Naive B cell (primary cell): ENCODE measurements around the gene CATSPERD. TPM values are rescaled to one million over a fixed set of nuclear protein-coding genes. Genes with fewer than 3 reads are reported as not detected.
A peak's percentile ranks its signal among the peaks of the same experiment; 100 is the strongest.

Source experiments
- ATAC-seq, 2 donors: fragments of 150-1000 bp; cut with Tn5 transposase; 2 replicates each; pipeline ENCODE4 v1.10.0; 2021; ENCODE audit warnings: low read depth in 2 of 2, mild to moderate bottlenecking in 2 of 2, moderate library complexity in 2 of 2
- DNase-seq: peaks from one replicate; pipeline ENCODE4 v3.0.0; 2022
- H3K27ac Mint-ChIP-seq, 6 donors: one replicate each; pipeline ENCODE4 v1.8.0; 2020 to 2022; ENCODE audit warnings: mild to moderate bottlenecking in 6 of 6, mixed read lengths in 6 of 6, moderate library complexity in 5 of 6, inconsistent platforms in 2 of 6
- H3K27me3 Mint-ChIP-seq, 3 donors: one replicate each; pipeline ENCODE4 v1.8.0; 2021 to 2022; ENCODE audit warnings: mixed read lengths in 3 of 3, mild to moderate bottlenecking in 1 of 3
- H3K36me3 Mint-ChIP-seq, 2 donors: one replicate each; pipeline ENCODE4 v1.8.0; 2020 to 2022; ENCODE audit warnings: mixed read lengths in 2 of 2, inconsistent platforms in 1 of 2, mild to moderate bottlenecking in 1 of 2
- H3K4me1 Mint-ChIP-seq, 3 donors: one replicate each; pipeline ENCODE4 v1.8.0; 2020 to 2022; ENCODE audit warnings: mixed read lengths in 3 of 3, inconsistent platforms in 1 of 3, mild to moderate bottlenecking in 1 of 3, moderate library complexity in 1 of 3
- H3K4me3 Mint-ChIP-seq, 8 donors: one replicate each; pipeline ENCODE4 v1.8.0; 2020 to 2022; ENCODE audit warnings: mild to moderate bottlenecking in 8 of 8, mixed read lengths in 8 of 8, moderate library complexity in 8 of 8, inconsistent platforms in 2 of 8
- H3K9me3 Mint-ChIP-seq, 7 donors: one replicate each; pipeline ENCODE4 v1.8.0; 2020 to 2022; ENCODE audit warnings: mixed read lengths in 7 of 7, mild to moderate bottlenecking in 5 of 7, inconsistent platforms in 2 of 7, moderate library complexity in 1 of 7
- polyA plus RNA-seq, 6 donors: library from polyadenylated mRNA; unstranded; fragments of 300-500 nt; fragmentation: Illumina TruSeq; gene quantifications; one replicate each; pipeline ENCODE4 v1.2.3, GENCODE V29; 2021; ENCODE audit warnings: low read depth in 6 of 6

CATSPERD gene
- polyA plus RNA-seq = not detected

DNA sequence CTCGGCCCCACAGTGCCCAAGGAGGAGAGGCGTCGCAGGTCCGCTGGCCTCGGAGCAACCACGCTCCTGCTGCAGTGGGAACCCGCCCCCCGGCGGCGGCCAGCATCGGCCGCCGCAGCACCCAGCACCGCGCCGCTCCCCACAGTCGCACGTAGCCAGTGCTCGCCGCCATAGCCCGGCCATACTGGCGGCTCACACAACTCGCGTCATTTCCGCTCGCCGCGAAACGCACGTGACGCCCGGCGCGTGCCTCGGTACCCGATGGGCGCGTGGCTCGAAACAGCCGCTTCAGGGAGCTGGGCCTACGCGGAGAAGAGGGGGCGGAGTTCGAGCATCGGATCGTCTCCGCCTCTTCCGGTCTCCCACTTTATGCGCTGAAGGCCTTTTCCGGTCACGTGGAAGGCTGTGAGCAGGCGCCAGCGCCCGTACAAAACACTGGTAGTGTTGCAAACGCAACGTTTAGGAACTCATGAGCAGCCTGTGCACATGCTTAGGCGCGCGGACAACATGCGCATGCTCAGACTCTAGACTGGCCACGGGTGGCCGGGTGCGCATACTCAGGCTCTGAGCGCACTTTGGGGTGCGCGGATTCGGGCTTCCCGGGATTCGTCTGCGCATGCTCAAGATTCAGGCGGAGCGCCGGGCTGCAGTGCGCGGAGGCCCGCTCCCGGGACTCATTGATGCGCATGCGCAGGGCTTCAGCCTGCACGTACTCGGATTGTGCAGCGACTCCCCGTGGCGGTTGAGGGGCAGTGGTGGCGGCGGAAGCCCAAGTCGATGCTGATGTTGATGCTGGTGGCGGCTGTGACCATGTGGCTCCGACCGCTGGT, at the start of gene CATSPERD, which contains the start of gene LONP1:
CATSPERD (plus strand) TSS at position 677 of the 830 bp plus-strand sequence; CDS start at position 778, 101 bp downstream.
LONP1 (minus strand) TSS at position 186 of the 830 bp plus-strand sequence; CDS start at position 172, 14 bp downstream.
- DNase-seq (peak; percentile 99), ATAC-seq (peak; percentile 86)
- Mint-ChIP-seq H3K4me3 (peak within 1 kb of the TSS; percentile 85 to 98 (median 95)), H3K4me1 (peaks cover 10 to 29% (median 21%) of the 10 kb centered on the region in 3 donors), H3K27me3 (peaks cover 0 to 5% (median 0%) of the 10 kb centered on the region in 3 donors), H3K36me3 (no peaks in the 10 kb centered on the region), H3K9me3 (no peaks in the 10 kb centered on the region), H3K27ac (peak within 1 kb of the TSS; percentile 92 to 98 (median 98))

DNA sequence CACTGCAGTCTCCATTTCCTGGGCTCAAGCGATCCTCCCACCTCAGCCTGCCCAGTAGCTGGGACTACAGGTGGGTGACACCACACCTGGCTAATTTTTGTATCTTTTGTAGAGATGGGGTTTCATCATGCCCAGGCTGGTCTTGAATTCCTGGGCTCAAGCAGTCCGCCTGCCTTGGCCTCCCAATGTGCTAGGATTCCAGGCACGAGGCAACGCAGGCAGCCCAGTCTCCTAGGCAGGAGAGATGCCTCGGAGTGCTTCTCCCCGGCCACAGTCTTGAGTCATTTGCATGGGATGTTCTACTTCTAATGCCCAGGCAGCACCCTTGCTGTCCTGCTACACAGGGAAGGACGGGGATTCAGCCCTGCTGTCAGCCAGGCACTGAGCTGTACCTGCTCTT, 48.8 kb upstream of the CATSPERD start:
- no peak overlapping the region for H3K27ac Mint-ChIP-seq

DNA sequence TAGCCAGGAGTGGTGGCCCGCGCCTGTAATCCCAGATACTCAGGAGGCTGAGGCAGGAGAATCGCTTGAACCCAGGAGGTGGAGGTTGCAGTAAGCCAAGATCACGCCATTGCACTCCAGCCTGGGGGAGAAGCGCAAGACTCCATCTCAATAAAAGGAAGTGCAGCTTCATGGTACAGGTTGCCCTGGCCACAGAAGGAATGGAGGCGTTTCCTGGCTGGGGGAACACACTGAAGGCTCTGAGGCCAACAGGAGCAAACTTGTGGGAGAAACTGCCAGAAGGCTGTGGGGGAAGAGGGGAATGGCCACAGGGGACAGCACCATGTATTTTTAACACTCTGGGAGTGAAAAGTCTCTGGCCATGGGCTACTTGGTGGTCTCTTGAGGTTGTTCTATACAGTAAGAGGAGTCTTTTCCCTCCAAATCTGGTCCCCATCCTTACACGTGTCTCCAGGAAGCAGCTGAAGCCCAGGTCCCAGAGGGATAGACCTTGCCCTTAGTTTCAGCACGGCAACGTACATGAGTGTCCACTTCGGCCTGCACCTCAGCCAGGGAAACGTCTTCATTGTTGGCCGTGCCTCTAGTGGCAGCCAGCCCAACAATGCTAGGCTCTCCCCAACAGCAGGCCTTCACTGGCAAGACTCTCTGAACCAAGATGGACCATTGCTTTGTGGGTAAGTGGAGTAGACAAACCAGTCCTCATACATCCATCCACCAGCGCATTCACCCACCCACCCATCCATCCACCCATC, 47.6 kb upstream of the CATSPERD start:
- Mint-ChIP-seq H3K9me3 (peaks cover 0 to 5% (median 0%) of the 10 kb centered on the region in 7 donors), H3K27me3 (no peaks in the 10 kb centered on the region), H3K4me1 (peaks cover 0 to 10% (median 4%) of the 10 kb centered on the region in 3 donors), H3K27ac (peak overlapping the region in 2 of 6 donors; percentile 39 to 49), H3K36me3 (peaks cover 0 to 8% of the 10 kb centered on the region in 2 donors), H3K4me3 (no peak overlapping the region)
- ATAC-seq (no peak), DNase-seq (no peak)

More for the DNA sequence above, 48.8 kb upstream of the CATSPERD start:
- H3K4me1 Mint-ChIP-seq = peaks cover 0 to 13% (median 4%) of the 10 kb centered on the region in 3 donors
- DNase-seq = no peak
- ATAC-seq = no peak
- peaks cover 6 to 18% of the 10 kb centered on the region in 2 donors for H3K36me3 Mint-ChIP-seq
- H3K4me3 Mint-ChIP-seq = no peak overlapping the region
- H3K9me3 Mint-ChIP-seq = peaks cover 0 to 5% (median 0%) of the 10 kb centered on the region in 7 donors
- no peaks in the 10 kb centered on the region for H3K27me3 Mint-ChIP-seq

- peaks cover 0 to 10% (median 5%) of the 10 kb centered on the region in 3 donors for H3K4me1 Mint-ChIP-seq
- H3K4me3 Mint-ChIP-seq = peak overlapping the region in 1 of 8 donors; percentile 73
- H3K9me3 Mint-ChIP-seq = peaks cover 0 to 5% (median 0%) of the 10 kb centered on the region in 7 donors
- DNase-seq = no peak
- no peak for ATAC-seq
- H3K36me3 Mint-ChIP-seq = peaks cover 0 to 8% of the 10 kb centered on the region in 2 donors
- no peaks in the 10 kb centered on the region for H3K27me3 Mint-ChIP-seq
- H3K27ac Mint-ChIP-seq = peak overlapping the region in 1 of 6 donors; percentile 69
Observed at GRCh38 chr19:5673752-5674151, 46.7 kb upstream of the CATSPERD start.

DNA sequence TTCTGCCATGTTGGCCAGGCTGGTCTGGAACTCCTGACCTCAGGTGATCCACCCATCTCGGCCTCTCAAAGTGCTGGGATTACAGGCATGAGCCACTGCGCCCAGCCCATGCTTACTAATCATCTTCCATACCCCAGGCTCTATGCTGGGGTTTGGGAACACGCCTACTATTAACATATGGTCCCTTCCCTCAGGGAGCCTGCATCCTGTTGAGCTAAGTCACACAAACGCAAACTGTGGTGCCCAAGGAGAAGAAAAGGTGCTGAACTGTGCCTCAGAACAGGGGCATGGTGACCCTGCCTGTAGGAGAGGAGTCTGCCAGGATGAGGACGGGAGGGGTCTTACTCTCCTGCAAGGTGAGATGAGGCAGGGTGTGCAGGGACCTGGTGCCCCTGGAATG, 45.7 kb upstream of the CATSPERD start:
- Mint-ChIP-seq H3K27me3 (no peaks in the 10 kb centered on the region), H3K9me3 (peaks cover 0 to 5% (median 0%) of the 10 kb centered on the region in 7 donors), H3K36me3 (peaks cover 0 to 8% of the 10 kb centered on the region in 2 donors), H3K27ac (peak overlapping the region in 2 of 6 donors; percentile 15 to 39), H3K4me1 (peaks cover 6 to 15% (median 14%) of the 10 kb centered on the region in 3 donors), H3K4me3 (no peak overlapping the region)
- no peak for DNase-seq
- ATAC-seq = no peak

DNA sequence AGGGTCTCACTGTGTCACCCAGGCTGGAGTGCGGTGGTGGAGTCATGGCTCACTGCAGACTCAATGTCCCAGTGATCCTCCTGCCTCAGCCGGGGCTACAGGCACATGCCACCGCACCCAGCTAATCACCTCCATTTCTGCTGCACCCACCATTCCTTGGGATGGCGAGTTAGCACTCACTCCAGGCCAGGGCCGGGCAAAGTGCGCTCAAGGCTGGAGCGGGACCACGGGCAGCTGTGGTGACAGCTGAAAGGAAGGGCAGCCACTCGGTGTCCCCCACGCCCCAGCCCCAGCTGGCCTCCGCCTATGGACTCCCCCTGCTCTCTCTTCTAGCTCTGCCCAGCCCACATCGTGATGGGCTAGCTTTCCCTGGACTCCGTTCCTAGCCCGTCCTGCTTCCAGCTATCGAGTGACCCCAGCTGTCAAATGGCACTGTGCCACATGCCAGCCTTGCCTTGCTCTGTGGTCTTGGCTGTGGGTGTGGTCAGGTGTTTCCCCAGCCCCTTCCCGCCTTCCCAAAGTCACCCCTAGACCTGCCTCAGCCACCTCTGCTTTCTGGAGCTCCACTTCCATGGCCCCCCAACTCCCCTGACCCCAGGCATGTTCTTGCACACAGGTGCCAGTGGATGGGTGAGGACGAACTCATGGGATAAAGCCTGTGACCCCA, 44.2 kb upstream of the CATSPERD start:
- peaks cover 13 to 21% (median 20%) of the 10 kb centered on the region in 3 donors for H3K4me1 Mint-ChIP-seq
- peaks cover 0 to 8% of the 10 kb centered on the region in 2 donors for H3K36me3 Mint-ChIP-seq

DNA sequence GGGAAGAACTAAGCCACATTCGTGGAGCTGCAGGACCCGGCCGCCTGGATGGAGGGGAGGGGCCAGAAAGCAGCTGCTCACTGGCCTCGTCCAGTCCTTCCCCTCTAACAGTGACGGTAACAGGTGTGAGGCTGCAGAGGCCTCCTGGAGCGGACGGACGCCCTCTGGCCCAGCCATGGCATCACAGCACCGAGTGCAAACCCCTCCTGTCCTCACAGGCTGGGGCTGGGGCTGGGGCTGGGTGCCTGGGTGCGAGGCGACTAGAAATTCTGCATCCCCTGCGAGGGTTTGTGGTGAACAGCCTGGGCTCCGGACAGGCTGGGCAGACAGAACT, 43.7 kb upstream of the CATSPERD start:
- H3K36me3 Mint-ChIP-seq = peaks cover 0 to 8% of the 10 kb centered on the region in 2 donors
- no peak overlapping the region for H3K4me3 Mint-ChIP-seq
- DNase-seq (no peak), ATAC-seq (no peak)
- H3K9me3 Mint-ChIP-seq = peaks cover 0 to 9% (median 0%) of the 10 kb centered on the region in 7 donors
- no peaks in the 10 kb centered on the region for H3K27me3 Mint-ChIP-seq
- peaks cover 18 to 25% (median 25%) of the 10 kb centered on the region in 3 donors for H3K4me1 Mint-ChIP-seq
- no peak overlapping the region for H3K27ac Mint-ChIP-seq

More for the DNA sequence above, 44.2 kb upstream of the CATSPERD start:
- DNase-seq (no peak), ATAC-seq (no peak)
- Mint-ChIP-seq H3K4me3 (no peak overlapping the region), H3K27me3 (no peaks in the 10 kb centered on the region), H3K27ac (peak overlapping the region in 2 of 6 donors; percentile 47 to 73), H3K9me3 (peaks cover 0 to 5% (median 0%) of the 10 kb centered on the region in 7 donors)

GRCh38 chr19:5677136-5677535, 43.3 kb upstream of the CATSPERD start:
- Mint-ChIP-seq H3K9me3 (peaks cover 0 to 10% (median 0%) of the 10 kb centered on the region in 7 donors), H3K27me3 (no peaks in the 10 kb centered on the region), H3K27ac (no peak overlapping the region), H3K4me3 (no peak overlapping the region), H3K4me1 (peaks cover 19 to 29% (median 29%) of the 10 kb centered on the region in 3 donors), H3K36me3 (peaks cover 0 to 8% of the 10 kb centered on the region in 2 donors)
- DNase-seq (no peak), ATAC-seq (no peak)

- Mint-ChIP-seq H3K27ac (no peak overlapping the region), H3K27me3 (no peaks in the 10 kb centered on the region), H3K4me3 (no peak overlapping the region), H3K36me3 (peaks cover 0 to 8% of the 10 kb centered on the region in 2 donors), H3K4me1 (peaks cover 19 to 32% (median 31%) of the 10 kb centered on the region in 3 donors), H3K9me3 (peaks cover 0 to 10% (median 0%) of the 10 kb centered on the region in 7 donors)
- no peak for DNase-seq
- no peak for ATAC-seq
Observed at GRCh38 chr19:5677580-5677979, 42.9 kb upstream of the CATSPERD start.

DNA sequence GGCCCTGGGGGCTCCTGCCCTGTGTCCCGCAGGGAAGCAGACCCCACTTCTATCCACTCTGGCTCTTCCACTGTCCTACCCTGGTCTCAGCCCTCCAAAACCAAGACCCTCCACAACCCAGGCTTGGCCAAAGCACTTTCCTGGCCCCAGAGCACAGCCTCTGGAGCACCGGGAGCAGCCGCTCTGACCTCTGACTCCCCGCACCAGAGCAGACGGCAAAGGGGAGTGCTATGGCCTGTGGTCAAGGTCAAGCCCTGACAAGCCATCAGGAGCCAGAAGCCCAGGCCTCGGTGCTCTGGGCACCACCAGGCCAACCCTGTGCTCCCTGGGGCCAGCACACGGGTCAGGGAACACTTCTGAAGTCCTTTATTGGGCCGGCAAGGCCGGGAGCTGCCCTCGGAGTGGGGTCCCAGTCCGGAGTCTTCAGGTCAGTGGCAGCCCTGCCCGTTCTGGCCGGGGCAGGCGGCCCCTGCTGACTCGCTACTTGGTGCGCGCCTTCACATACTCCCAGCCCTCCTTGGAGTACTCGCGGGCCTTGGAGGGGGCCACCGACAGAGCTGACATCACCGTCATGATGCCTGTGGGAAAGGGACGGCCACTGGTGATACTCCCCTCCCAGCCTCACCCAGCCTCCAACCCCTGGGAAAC, 42.2 kb upstream of the CATSPERD start:
- Mint-ChIP-seq H3K9me3 (peaks cover 0 to 10% (median 0%) of the 10 kb centered on the region in 7 donors), H3K27ac (no peak overlapping the region), H3K36me3 (peaks cover 0 to 8% of the 10 kb centered on the region in 2 donors), H3K4me1 (peaks cover 19 to 34% (median 33%) of the 10 kb centered on the region in 3 donors), H3K27me3 (no peaks in the 10 kb centered on the region), H3K4me3 (peak overlapping the region in 1 of 8 donors; percentile 22)
- ATAC-seq = no peak
- DNase-seq = no peak

DNA sequence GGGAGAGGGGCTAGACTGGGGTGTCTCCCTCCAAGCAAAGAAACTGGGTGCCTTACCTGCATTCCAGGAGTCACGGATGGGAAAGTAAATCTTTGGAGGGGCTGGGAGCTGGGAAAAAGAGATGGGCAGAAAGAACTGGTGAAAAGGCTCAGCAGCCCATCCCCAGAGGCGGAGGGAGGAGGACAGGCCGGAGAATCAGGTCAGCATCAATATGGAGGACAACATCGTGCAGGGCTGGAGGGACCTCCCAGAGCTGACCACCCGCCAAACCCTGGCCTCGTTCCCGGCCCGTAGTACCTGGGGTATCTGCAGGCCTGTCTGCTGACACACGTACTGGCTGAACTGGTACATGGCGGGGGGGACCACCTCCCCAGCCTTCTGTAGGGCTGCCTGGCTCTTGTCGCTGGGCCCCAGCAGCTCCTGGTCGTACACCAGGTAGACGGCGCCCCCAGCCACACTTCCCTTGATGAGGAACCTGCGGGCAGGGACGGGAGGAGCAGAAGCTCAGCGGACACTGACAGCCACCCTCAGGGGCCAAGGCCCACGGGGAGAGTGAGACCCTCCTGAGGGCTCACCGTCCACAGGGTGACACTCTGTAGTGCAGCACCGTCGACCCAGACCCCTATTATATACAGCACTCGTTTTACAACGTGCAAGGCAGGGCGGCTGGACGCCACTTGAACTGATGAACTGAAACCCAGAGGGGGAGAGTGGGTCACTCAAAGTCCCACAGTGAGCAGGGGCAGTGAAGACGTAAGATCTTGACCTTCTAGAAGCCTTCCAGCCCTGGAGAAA, 41.0 kb upstream of the CATSPERD start:
- no peak for DNase-seq

GRCh38 chr19:5680084-5680436, 40.4 kb upstream of the CATSPERD start:
- Mint-ChIP-seq H3K27ac (peak overlapping the region; percentile 96 to 100 (median 99)), H3K9me3 (peaks cover 0 to 5% (median 0%) of the 10 kb centered on the region in 7 donors), H3K4me1 (peaks cover 24 to 35% (median 32%) of the 10 kb centered on the region in 3 donors), H3K4me3 (peak overlapping the region; percentile 79 to 98 (median 94)), H3K36me3 (no peaks in the 10 kb centered on the region), H3K27me3 (no peaks in the 10 kb centered on the region)
- no peak for DNase-seq
- ATAC-seq = no peak

More for the DNA sequence above, 41.0 kb upstream of the CATSPERD start:
- Mint-ChIP-seq H3K4me1 (peaks cover 24 to 35% (median 32%) of the 10 kb centered on the region in 3 donors), H3K4me3 (peak overlapping the region; percentile 79 to 98 (median 94)), H3K27ac (peak overlapping the region; percentile 96 to 100 (median 99)), H3K27me3 (no peaks in the 10 kb centered on the region), H3K9me3 (peaks cover 0 to 5% (median 0%) of the 10 kb centered on the region in 7 donors), H3K36me3 (no peaks in the 10 kb centered on the region)
- no peak for ATAC-seq
